Measurements from ENCODE around the gene FAM181B.

DNA sequence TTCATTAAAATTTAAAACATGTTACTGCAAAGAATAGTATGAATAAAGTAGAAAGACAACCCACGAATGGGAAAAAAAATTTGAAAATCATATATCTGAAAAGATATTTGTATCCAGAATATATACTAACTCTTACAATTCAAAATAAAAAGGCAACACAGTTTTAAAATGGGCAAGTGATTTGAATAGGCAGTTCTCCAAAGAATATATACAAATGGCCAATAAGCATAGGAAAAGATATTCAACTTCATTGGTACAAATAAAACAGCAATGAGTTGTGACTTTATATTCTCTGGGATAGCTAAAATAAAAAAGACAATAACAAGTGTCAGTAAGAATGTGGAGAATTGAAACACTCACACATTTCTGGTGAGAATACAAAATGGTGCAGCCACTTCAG lies 41.6 kb upstream of the FAM181B start:
- TF ChIP-seq POLR2AphosphoS5 (IDR thresholded peaks at IDR 0.05) = no peak
- TF ChIP-seq, protein P1, sequence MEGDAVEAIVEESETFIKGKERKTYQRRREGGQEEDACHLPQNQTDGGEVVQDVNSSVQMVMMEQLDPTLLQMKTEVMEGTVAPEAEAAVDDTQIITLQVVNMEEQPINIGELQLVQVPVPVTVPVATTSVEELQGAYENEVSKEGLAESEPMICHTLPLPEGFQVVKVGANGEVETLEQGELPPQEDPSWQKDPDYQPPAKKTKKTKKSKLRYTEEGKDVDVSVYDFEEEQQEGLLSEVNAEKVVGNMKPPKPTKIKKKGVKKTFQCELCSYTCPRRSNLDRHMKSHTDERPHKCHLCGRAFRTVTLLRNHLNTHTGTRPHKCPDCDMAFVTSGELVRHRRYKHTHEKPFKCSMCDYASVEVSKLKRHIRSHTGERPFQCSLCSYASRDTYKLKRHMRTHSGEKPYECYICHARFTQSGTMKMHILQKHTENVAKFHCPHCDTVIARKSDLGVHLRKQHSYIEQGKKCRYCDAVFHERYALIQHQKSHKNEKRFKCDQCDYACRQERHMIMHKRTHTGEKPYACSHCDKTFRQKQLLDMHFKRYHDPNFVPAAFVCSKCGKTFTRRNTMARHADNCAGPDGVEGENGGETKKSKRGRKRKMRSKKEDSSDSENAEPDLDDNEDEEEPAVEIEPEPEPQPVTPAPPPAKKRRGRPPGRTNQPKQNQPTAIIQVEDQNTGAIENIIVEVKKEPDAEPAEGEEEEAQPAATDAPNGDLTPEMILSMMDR (IDR thresholded peaks at IDR 0.05) = no peak
- TF ChIP-seq POLR2A (IDR thresholded peaks at IDR 0.05) = no peak
- TF ChIP-seq EP300 (IDR thresholded peaks at IDR 0.05; ENCODE audit: low read depth) = no peak
